GM12865 (cell line): ENCODE measurements around the gene RGS16.

Source experiments
- DNase-seq: peaks from one replicate; pipeline ENCODE4 v3.0.0; 2010; ENCODE audit warnings: low read depth
- H3K4me3 ChIP-seq: 2 replicates; pipeline ENCODE4 v1.5.1; 2011; ENCODE audit warnings: mild to moderate bottlenecking, low read depth, low read length, control low read depth
- CTCF ChIP-seq: IDR thresholded peaks from 2 replicates; pipeline ENCODE4 v1.5.1; 2011; ENCODE audit warnings: low read length, control low read depth, low read depth, inconsistent platforms; ENCODE audit not compliant: insufficient read depth; ENCODE audit errors: missing control alignments

The RGS16 gene

GRCh38 chr1:182625719-182626504 is 21.7 kb upstream of the RGS16 start:
- no peak for TF ChIP-seq CTCF
- DNase-seq = peak; percentile 49
- H3K4me3 ChIP-seq = no peak overlapping the region

GRCh38 chr1:182625024-182625423 is 20.8 kb upstream of the RGS16 start:
- no peak for TF ChIP-seq CTCF
- no peak for DNase-seq
- H3K4me3 ChIP-seq = no peak overlapping the region

GRCh38 chr1:182624577-182624976 is 20.4 kb upstream of the RGS16 start:
- no peak overlapping the region for H3K4me3 ChIP-seq
- DNase-seq = no peak
- TF ChIP-seq CTCF = no peak

- no peak overlapping the region for H3K4me3 ChIP-seq
- no peak for TF ChIP-seq CTCF
- peak; percentile 85 for DNase-seq
Observed at GRCh38 chr1:182622901-182623528, 18.8 kb upstream of the RGS16 start.

- no peak overlapping the region for H3K4me3 ChIP-seq
- DNase-seq = no peak
- TF ChIP-seq CTCF = no peak
Observed at GRCh38 chr1:182621906-182622305, 17.7 kb upstream of the RGS16 start.

GRCh38 chr1:182620924-182621585 is 16.9 kb upstream of the RGS16 start:
- no peak for DNase-seq
- H3K4me3 ChIP-seq = no peak overlapping the region
- TF ChIP-seq CTCF = no peak
